GM10248 (cell line): ENCODE results near the gene CEP170B.

Source experiments
- CTCF ChIA-PET: fragments of 300-600 bp; sonication (Branson Sonifier 250); formaldehyde crosslinking; extraction: SDS; loops from one replicate; lab custom pipeline; 2021; ENCODE audit warnings: antibody characterized with exemption; lab: Yijun Ruan, JAX
- POLR2A ChIA-PET: fragments of 350-650 bp; sonication (Branson Sonifier 250); formaldehyde crosslinking; extraction: SDS; loops from one replicate; lab custom pipeline; 2020; ENCODE audit warnings: antibody characterized with exemption; lab: Yijun Ruan, JAX
- DNase-seq: peaks from one replicate; pipeline ENCODE4 v3.0.0; 2012; ENCODE audit errors: extremely low spot score
- TF ChIP-seq, protein P1 (sequence below): IDR thresholded peaks from 2 replicates; pipeline ENCODE4 v1.5.1; 2012; ENCODE audit warnings: mild to moderate bottlenecking, low read depth; ENCODE audit errors: extremely low read depth, missing control alignments, control extremely low read depth

The CEP170B gene

DNA sequence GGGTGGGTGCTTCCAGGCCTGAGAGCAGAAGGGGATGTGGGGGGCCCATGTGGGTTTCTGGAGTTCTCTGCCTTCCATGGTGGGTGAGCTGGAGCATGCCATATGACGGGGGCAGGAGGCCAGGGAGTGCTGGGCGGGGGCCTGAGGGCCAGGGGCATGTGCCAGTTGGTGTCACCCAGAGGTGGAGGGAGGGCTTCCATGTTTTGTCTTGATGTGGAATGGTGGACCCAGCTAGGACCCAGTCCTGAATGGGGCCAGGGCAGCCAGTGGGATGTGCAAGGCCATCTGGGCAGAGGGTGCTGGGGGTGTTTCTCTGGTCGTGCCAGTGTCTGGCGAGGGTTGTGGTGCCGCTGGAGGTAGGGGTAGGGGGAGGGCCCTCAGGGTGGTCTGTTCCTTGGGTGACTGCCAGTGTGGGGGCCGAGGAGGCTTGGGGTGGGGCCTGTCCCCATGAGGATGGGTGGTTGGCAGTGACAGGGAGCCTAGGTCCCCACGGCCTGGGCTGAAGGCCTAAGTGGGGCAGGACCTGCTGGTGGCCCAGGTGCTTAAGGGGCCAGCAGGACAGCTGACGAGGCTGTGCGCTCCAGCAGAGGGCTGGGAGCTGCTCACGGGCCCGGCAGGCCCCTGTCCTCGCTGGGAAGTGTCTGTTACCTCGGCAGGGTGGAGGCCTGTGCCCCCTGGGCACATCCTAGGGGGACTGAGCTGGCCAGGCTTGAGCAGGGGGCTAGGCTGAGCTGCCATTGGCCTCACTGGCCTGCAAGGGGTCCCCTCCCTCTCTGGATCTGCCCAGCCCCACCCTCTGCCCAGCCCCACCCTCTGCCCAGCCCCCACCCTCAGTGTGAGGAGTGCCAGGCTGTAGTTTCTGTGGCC is 26.8 kb downstream of the CEP170B start:
- POLR2A ChIA-PET = no interaction called here
- DNase-seq = no peak
- TF ChIP-seq, protein P1, sequence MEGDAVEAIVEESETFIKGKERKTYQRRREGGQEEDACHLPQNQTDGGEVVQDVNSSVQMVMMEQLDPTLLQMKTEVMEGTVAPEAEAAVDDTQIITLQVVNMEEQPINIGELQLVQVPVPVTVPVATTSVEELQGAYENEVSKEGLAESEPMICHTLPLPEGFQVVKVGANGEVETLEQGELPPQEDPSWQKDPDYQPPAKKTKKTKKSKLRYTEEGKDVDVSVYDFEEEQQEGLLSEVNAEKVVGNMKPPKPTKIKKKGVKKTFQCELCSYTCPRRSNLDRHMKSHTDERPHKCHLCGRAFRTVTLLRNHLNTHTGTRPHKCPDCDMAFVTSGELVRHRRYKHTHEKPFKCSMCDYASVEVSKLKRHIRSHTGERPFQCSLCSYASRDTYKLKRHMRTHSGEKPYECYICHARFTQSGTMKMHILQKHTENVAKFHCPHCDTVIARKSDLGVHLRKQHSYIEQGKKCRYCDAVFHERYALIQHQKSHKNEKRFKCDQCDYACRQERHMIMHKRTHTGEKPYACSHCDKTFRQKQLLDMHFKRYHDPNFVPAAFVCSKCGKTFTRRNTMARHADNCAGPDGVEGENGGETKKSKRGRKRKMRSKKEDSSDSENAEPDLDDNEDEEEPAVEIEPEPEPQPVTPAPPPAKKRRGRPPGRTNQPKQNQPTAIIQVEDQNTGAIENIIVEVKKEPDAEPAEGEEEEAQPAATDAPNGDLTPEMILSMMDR = no peak
- CTCF ChIA-PET = no interaction called here

DNA sequence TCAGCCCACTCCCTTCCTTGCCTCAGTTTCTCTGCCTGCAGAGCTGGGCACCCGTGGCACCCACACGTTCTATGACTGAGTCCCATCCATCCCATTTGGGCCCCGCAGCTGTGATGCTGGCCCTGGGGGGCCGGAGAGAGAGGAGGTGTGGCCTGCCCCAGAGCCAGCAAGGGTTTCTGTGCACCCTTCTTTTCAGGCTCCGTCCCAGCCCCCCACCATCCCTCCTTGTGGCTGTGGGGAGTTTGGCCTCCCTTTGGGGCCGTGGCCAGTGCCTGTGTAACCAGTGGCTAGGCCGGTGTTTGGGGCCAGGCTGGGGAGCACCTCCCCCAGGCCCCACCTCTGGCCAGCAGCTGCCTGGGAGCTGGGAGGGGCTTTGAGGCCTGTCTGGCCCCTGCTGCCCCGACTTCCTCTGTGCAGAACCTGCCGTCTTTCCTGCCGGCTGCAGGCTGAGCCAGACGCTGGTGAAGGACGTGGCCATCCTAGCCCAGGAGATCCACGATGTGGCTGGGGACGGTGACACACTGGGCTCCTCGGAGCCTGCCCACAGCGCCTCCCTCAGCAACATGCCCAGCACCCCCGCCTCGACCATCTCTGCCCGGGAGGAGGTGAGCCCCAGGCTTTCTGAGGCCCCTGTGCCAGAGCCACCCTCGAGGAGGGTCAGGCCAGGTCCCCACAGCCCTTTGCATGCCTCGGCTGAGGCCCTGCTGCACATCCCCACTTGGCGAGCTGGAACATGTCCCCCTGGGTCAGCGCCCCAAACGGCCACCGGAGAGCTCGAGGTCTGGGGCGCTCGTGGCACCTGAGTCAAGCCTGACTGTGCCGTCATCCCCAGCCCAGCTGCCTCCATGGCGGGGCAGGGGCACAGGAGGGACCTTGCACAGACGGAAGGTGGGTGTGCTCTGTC is 27.7 kb downstream of the CEP170B start:
- DNase-seq = no peak
- TF ChIP-seq, protein P1 = no peak
- POLR2A ChIA-PET = no interaction called here
- CTCF ChIA-PET = interaction anchor here (1.4 to 3.5 kb wide), 2 partner anchors 35 to 152 kb away, joined by 4 to 26 read pairs; no protein-coding TSS in a partner anchor

DNA sequence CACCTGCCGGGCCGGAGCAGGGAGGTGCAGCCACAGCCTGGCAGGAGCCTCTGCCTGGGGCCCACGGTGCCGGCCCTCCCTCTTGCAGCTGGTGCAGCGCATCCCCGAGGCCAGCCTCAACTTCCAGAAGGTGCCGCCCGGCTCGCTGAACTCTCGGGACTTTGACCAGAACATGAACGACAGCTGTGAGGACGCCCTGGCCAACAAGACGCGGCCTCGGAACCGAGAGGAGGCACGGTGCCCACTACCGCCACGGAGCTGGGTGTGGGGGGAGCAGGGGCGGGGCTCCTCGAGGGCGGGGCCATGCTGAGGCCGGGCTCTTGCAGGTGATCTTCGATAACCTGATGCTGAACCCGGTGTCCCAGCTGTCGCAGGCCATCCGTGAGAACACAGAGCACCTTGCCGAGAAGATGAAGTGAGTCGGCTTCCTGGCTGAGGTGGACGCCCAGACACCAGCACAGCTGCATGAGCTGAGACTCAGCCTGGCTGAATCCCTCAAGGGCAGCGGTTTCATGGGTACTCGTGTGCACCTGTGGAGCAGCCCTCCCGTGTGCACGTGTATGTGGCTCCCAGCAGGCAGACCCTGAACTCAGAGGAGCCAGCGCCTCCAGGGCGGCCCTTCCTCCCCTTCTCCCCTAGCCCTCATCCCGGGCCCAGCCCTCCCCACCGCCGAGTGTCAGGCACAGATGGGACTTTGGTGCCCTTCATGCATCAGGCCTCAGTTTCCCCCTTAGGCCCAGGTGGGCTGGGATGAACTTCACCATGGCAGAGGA is 28.6 kb downstream of the CEP170B start:
- ChIA-PET CTCF (interaction anchor here (1.4 to 4.1 kb wide), 3 partner anchors 30 to 151 kb away, joined by 4 to 26 read pairs (median 17); partner anchors contain the start of gene PLD4), POLR2A (no interaction called here)
- TF ChIP-seq, protein P1 = no peak
- no peak for DNase-seq

DNA sequence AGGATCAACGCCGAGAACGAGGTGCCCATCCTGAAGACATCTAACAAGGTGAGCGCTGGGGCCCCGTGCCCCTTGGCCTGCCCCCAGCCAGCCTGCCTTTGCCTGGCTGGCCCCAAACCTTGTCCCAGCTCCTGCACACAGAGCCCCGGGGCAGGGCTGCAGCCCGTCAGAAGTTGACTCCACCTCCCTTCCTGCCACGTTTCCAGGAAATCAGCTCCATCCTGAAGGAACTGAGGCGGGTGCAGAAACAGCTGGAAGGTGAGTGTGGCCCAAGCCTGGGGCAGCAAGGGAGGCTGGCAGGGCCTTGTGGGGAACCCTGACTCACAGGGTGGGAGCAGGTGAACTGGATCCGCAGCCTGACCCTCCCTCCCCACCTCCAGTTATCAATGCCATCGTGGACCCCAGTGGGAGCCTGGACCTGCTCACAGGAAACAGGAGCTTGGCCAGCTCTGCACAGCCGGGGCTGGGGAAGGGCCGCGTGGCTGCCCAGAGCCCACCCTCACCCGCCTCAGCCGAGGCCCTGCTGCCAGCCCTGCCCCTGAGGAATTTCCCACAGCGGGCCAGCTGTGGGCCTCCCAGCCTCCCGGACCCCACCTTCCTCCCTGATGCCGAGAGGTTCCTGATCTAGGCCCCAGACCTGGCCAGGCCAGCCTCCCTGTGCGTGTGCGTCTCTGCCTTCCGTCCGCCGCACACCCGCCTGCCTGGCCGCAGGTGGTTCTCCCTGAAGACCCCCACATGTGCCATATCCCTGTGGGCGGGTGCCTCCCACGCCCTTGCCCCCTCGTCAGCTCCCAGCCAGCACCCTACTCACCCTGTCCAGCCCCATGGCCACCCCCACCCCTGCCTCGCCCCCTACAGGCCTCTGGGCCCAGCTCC is 29.5 kb downstream of the CEP170B start:
- CTCF ChIA-PET = interaction anchor here (0.6 to 4.1 kb wide), 9 partner anchors 11 to 150 kb away, joined by 3 to 26 read pairs (median 4); partner anchors contain the start of gene PLD4
- TF ChIP-seq, protein P1 = no peak
- no peak for DNase-seq
- POLR2A ChIA-PET = interaction anchor here (0.6 kb wide), 1 partner anchor 78 kb away, joined by 3 read pairs; no protein-coding TSS in a partner anchor

DNA sequence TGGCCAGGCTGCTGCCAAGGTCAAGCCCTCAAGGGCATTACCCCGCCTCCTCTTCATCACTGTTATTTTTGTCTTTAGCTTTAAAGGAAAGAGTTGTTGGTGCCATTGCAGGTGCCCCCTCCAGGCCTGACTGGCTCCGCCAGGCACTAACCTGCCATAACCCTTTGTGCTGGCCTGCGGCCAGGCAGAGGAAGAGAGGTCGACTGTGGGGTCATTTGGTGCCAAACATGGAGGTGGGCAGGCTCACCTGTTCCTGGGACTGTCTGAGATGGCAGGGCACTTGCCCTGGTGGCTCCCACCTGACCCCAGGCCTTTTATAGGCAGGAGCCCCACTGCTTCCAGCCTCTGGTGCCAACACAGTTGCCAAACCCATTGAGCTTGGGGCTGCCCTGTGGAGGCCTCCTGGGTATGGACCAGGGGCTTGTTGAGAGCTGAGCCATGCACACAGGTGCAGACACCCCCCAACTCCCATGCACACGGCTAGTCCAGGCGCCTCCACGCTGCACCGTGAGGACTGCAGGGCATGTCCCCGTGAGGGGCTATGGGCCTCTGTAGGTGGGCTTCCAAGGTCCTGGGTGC is 30.2 kb downstream of the CEP170B start:
- CTCF ChIA-PET = interaction anchor here (0.6 to 4.1 kb wide), 13 partner anchors 8 to 457 kb away, joined by 3 to 26 read pairs (median 4); partner anchors contain the start of gene PLD4
- POLR2A ChIA-PET = interaction anchor here (0.6 kb wide), 1 partner anchor 77 kb away, joined by 3 read pairs; no protein-coding TSS in a partner anchor
- TF ChIP-seq, protein P1 = no peak
- DNase-seq = no peak
